Memory B cell (primary cell): ENCODE data around the gene ARHGAP24.

Experiments
- ATAC-seq: fragments of 150-1000 bp; cut with Tn5 transposase; 2 replicates; pipeline ENCODE4 v1.10.0; 2021; ENCODE audit warnings: low read depth, mild to moderate bottlenecking, moderate library complexity
- DNase-seq, 2 donors: peaks; one replicate each; pipeline ENCODE4 v3.0.0; 2022; ENCODE audit warnings: low spot score in 2 of 2
- H3K27ac Mint-ChIP-seq: one replicate; pipeline ENCODE4 v1.8.0; 2022; ENCODE audit warnings: mild to moderate bottlenecking, moderate library complexity, mixed read lengths
- H3K27me3 Mint-ChIP-seq: one replicate; pipeline ENCODE4 v1.8.0; 2022; ENCODE audit warnings: mixed read lengths
- H3K36me3 Mint-ChIP-seq: one replicate; pipeline ENCODE4 v1.8.0; 2022; ENCODE audit warnings: mild to moderate bottlenecking, mixed read lengths
- H3K4me1 Mint-ChIP-seq: one replicate; pipeline ENCODE4 v1.8.0; 2022; ENCODE audit warnings: mixed read lengths
- H3K4me3 Mint-ChIP-seq: one replicate; pipeline ENCODE4 v1.8.0; 2022; ENCODE audit warnings: mild to moderate bottlenecking, moderate library complexity, mixed read lengths
- H3K9me3 Mint-ChIP-seq: one replicate; pipeline ENCODE4 v1.8.0; 2022; ENCODE audit warnings: mixed read lengths

Gene ARHGAP24

GRCh38 chr4:85457752-85458467 is 17.0 kb upstream of the ARHGAP24 start:
- Mint-ChIP-seq H3K27ac (no peak overlapping the region), H3K9me3 (no peaks in the 10 kb centered on the region), H3K36me3 (no peaks in the 10 kb centered on the region), H3K4me3 (no peak overlapping the region), H3K4me1 (peaks cover 10% of the 10 kb centered on the region), H3K27me3 (no peaks in the 10 kb centered on the region)
- DNase-seq (no peak), ATAC-seq (no peak)

GRCh38 chr4:85459736-85460135 is 15.2 kb upstream of the ARHGAP24 start:
- no peaks in the 10 kb centered on the region for H3K36me3 Mint-ChIP-seq
- peaks cover 8% of the 10 kb centered on the region for H3K4me1 Mint-ChIP-seq
- H3K9me3 Mint-ChIP-seq = no peaks in the 10 kb centered on the region
- H3K4me3 Mint-ChIP-seq = no peak overlapping the region
- no peak for ATAC-seq
- H3K27ac Mint-ChIP-seq = no peak overlapping the region
- no peaks in the 10 kb centered on the region for H3K27me3 Mint-ChIP-seq
- no peak for DNase-seq

GRCh38 chr4:85474356-85474755 is 594 bp upstream of the ARHGAP24 start:
- Mint-ChIP-seq H3K4me3 (peak overlapping the region; percentile 98), H3K27me3 (no peaks in the 10 kb centered on the region), H3K36me3 (no peaks in the 10 kb centered on the region), H3K4me1 (peaks cover 25% of the 10 kb centered on the region), H3K9me3 (no peaks in the 10 kb centered on the region), H3K27ac (peak overlapping the region; percentile 97)
- DNase-seq = no peak
- ATAC-seq = no peak

- Mint-ChIP-seq H3K27me3 (no peaks in the 10 kb centered on the region), H3K9me3 (no peaks in the 10 kb centered on the region), H3K36me3 (no peaks in the 10 kb centered on the region), H3K4me3 (peak overlapping the region; percentile 98), H3K27ac (peak overlapping the region; percentile 97), H3K4me1 (peaks cover 29% of the 10 kb centered on the region)
- ATAC-seq (no peak), DNase-seq (no peak)
Observed at GRCh38 chr4:85475631-85476233, 782 bp downstream of the ARHGAP24 start.

- Mint-ChIP-seq H3K4me3 (peak overlapping the region; percentile 89), H3K27ac (peak overlapping the region; percentile 97), H3K36me3 (no peaks in the 10 kb centered on the region), H3K9me3 (no peaks in the 10 kb centered on the region), H3K4me1 (peaks cover 31% of the 10 kb centered on the region), H3K27me3 (no peaks in the 10 kb centered on the region)
- DNase-seq (no peak), ATAC-seq (no peak)
Observed at GRCh38 chr4:85476381-85476780, 1.4 kb downstream of the ARHGAP24 start.

GRCh38 chr4:85477534-85477933 is 2.6 kb downstream of the ARHGAP24 start:
- peaks cover 38% of the 10 kb centered on the region for H3K4me1 Mint-ChIP-seq
- peak; percentile 27 for ATAC-seq
- H3K36me3 Mint-ChIP-seq = no peaks in the 10 kb centered on the region
- DNase-seq = peak in 1 of 2 donors; percentile 23
- peak overlapping the region; percentile 97 for H3K27ac Mint-ChIP-seq
- peak overlapping the region; percentile 89 for H3K4me3 Mint-ChIP-seq
- no peaks in the 10 kb centered on the region for H3K27me3 Mint-ChIP-seq
- no peaks in the 10 kb centered on the region for H3K9me3 Mint-ChIP-seq

GRCh38 chr4:85478576-85478975 is 3.6 kb downstream of the ARHGAP24 start:
- DNase-seq (no peak), ATAC-seq (no peak)
- H3K27me3 Mint-ChIP-seq = no peaks in the 10 kb centered on the region
- peak overlapping the region; percentile 97 for H3K27ac Mint-ChIP-seq
- H3K4me1 Mint-ChIP-seq = peaks cover 38% of the 10 kb centered on the region
- H3K9me3 Mint-ChIP-seq = no peaks in the 10 kb centered on the region
- H3K4me3 Mint-ChIP-seq = peak overlapping the region; percentile 70
- H3K36me3 Mint-ChIP-seq = no peaks in the 10 kb centered on the region

GRCh38 chr4:85482010-85482738 is 7.2 kb downstream of the ARHGAP24 start:
- ATAC-seq (peak; percentile 43), DNase-seq (no peak)
- Mint-ChIP-seq H3K4me1 (peaks cover 35% of the 10 kb centered on the region), H3K27me3 (no peaks in the 10 kb centered on the region), H3K4me3 (no peak overlapping the region), H3K27ac (peak overlapping the region; percentile 90), H3K9me3 (no peaks in the 10 kb centered on the region), H3K36me3 (no peaks in the 10 kb centered on the region)

- Mint-ChIP-seq H3K4me3 (no peak overlapping the region), H3K27me3 (no peaks in the 10 kb centered on the region), H3K4me1 (peaks cover 27% of the 10 kb centered on the region), H3K9me3 (no peaks in the 10 kb centered on the region), H3K27ac (peak overlapping the region; percentile 82), H3K36me3 (no peaks in the 10 kb centered on the region)
- ATAC-seq (no peak), DNase-seq (no peak)
Observed at GRCh38 chr4:85486425-85487086, 11.6 kb downstream of the ARHGAP24 start.

GRCh38 chr4:85488416-85488815 is 13.5 kb downstream of the ARHGAP24 start:
- ATAC-seq = no peak

GRCh38 chr4:85489273-85489981 is 14.5 kb downstream of the ARHGAP24 start:
- H3K36me3 Mint-ChIP-seq = peaks cover 2% of the 10 kb centered on the region
- no peaks in the 10 kb centered on the region for H3K27me3 Mint-ChIP-seq
- H3K4me1 Mint-ChIP-seq = peaks cover 30% of the 10 kb centered on the region
- H3K27ac Mint-ChIP-seq = peak overlapping the region; percentile 81
- no peaks in the 10 kb centered on the region for H3K9me3 Mint-ChIP-seq
- ATAC-seq (no peak), DNase-seq (no peak)
- no peak overlapping the region for H3K4me3 Mint-ChIP-seq

More at GRCh38 chr4:85488416-85488815, 13.5 kb downstream of the ARHGAP24 start:
- DNase-seq = no peak
- peaks cover 29% of the 10 kb centered on the region for H3K4me1 Mint-ChIP-seq
- H3K9me3 Mint-ChIP-seq = no peaks in the 10 kb centered on the region
- no peak overlapping the region for H3K4me3 Mint-ChIP-seq
- H3K27me3 Mint-ChIP-seq = no peaks in the 10 kb centered on the region
- H3K27ac Mint-ChIP-seq = peak overlapping the region; percentile 81
- no peaks in the 10 kb centered on the region for H3K36me3 Mint-ChIP-seq

- ATAC-seq (peak; percentile 75), DNase-seq (no peak)
- H3K9me3 Mint-ChIP-seq = no peaks in the 10 kb centered on the region
- H3K4me1 Mint-ChIP-seq = peaks cover 35% of the 10 kb centered on the region
- no peaks in the 10 kb centered on the region for H3K27me3 Mint-ChIP-seq
- H3K4me3 Mint-ChIP-seq = no peak overlapping the region
- peak overlapping the region; percentile 70 for H3K27ac Mint-ChIP-seq
- H3K36me3 Mint-ChIP-seq = peaks cover 4% of the 10 kb centered on the region
Observed at GRCh38 chr4:85491527-85491926, 16.6 kb downstream of the ARHGAP24 start.

- Mint-ChIP-seq H3K27me3 (no peaks in the 10 kb centered on the region), H3K9me3 (no peaks in the 10 kb centered on the region), H3K4me1 (peaks cover 39% of the 10 kb centered on the region), H3K27ac (peak overlapping the region; percentile 70), H3K36me3 (peaks cover 6% of the 10 kb centered on the region), H3K4me3 (no peak overlapping the region)
- DNase-seq (no peak), ATAC-seq (no peak)
Observed at GRCh38 chr4:85492336-85492735, 17.4 kb downstream of the ARHGAP24 start.
